WTC11 (cell line): ENCODE data around the gene ROPN1L.
"Not testable (repeated sequence)": the region's sequence is repeated elsewhere in the genome, so short reads cannot be mapped to it uniquely, and the experiment has no call there.

Source experiments
- AFF4 ChIP-seq: sonication (generic); formaldehyde crosslinking; IDR thresholded peaks from 2 replicates; pipeline ENCODE4 v1.8.1; 2023; ENCODE audit warnings: mild to moderate bottlenecking, missing genetic modification reagents, borderline replicate concordance
- CREM ChIP-seq: sonication (generic); formaldehyde crosslinking; IDR thresholded peaks from 2 replicates; pipeline ENCODE4 v1.8.1; 2022; ENCODE audit warnings: mild to moderate bottlenecking, missing genetic modification reagents, moderate library complexity
- CTCF ChIP-seq: fragments of 200-600 bp; IDR thresholded peaks from 2 replicates; pipeline ENCODE4 v1.8.0; 2022; ENCODE audit warnings: antibody characterized with exemption
- HMGXB4 ChIP-seq: sonication (generic); formaldehyde crosslinking; IDR thresholded peaks from 2 replicates; pipeline ENCODE4 v1.8.1; 2023; ENCODE audit warnings: mild to moderate bottlenecking, moderate library complexity, missing genetic modification reagents
- IRF2 ChIP-seq: sonication (generic); formaldehyde crosslinking; IDR thresholded peaks from 2 replicates; pipeline ENCODE4 v1.8.0; 2022; ENCODE audit warnings: low read depth, missing genetic modification reagents, borderline replicate concordance
- KAT7 ChIP-seq: sonication (generic); formaldehyde crosslinking; IDR thresholded peaks from 2 replicates; pipeline ENCODE4 v1.8.1; 2023; ENCODE audit warnings: missing genetic modification reagents, mild to moderate bottlenecking, borderline replicate concordance
- NFE2L1 ChIP-seq: sonication (generic); formaldehyde crosslinking; IDR thresholded peaks from 2 replicates; pipeline ENCODE4 v1.8.1; 2023; ENCODE audit warnings: missing genetic modification reagents
- SP1 ChIP-seq: sonication (generic); formaldehyde crosslinking; conservative IDR thresholded peaks from 2 replicates; pipeline ENCODE4 v1.8.1; 2022; ENCODE audit warnings: missing genetic modification reagents
- TCF7 ChIP-seq: sonication (generic); formaldehyde crosslinking; IDR thresholded peaks from 2 replicates; pipeline ENCODE4 v1.8.0; 2022; ENCODE audit warnings: mild to moderate bottlenecking, low read depth, missing genetic modification reagents, moderate library complexity

GRCh38 chr5:10494497-10494896, 52.8 kb downstream of the ROPN1L start:
- TF ChIP-seq CTCF; CREM (CRISPR knock-in tag); SP1 (CRISPR knock-in tag); TCF7 (CRISPR knock-in tag); AFF4 (CRISPR knock-in tag); HMGXB4 (CRISPR knock-in tag); NFE2L1; KAT7 (CRISPR knock-in tag); IRF2: not testable (repeated sequence)
